Upper lobe of left lung (tissue), 6 donors: ENCODE results near the gene CPNE7. TPM values are rescaled to one million over a fixed set of nuclear protein-coding genes. Genes with fewer than 3 reads are reported as not detected.
A peak's percentile ranks its signal among the peaks of the same experiment; 100 is the strongest.
"Not testable (repeated sequence)": the region's sequence is repeated elsewhere in the genome, so short reads cannot be mapped to it uniquely, and the experiment has no call there.

ENCODE experiments used
- ATAC-seq, 2 donors: fragments of 200-7000 bp; cut with Tn5 transposase; one replicate each; pipeline ENCODE4 v1.9.1; 2022; ENCODE audit warnings: mild to moderate bottlenecking in 2 of 2, moderate library complexity in 2 of 2; ENCODE audit not compliant: low FRiP score in 2 of 2
- DNase-seq, 2 donors: peaks; one replicate each; pipeline ENCODE4 v3.0.0-alpha.2; 2019 to 2020
- H3K27ac ChIP-seq, 4 donors: fragments of 200-600 bp; sonication (generic); one replicate each; pipeline ENCODE4 v1.5.1; 2016 to 2019
- H3K27me3 ChIP-seq, 4 donors: fragments of 200-600 bp; sonication (generic); one replicate each; pipeline ENCODE4 v1.5.1; 2017 to 2019
- H3K36me3 ChIP-seq, 4 donors: fragments of 200-600 bp; sonication (generic); one replicate each; pipeline ENCODE4 v1.5.1; 2016 to 2019
- H3K4me1 ChIP-seq, 4 donors: fragments of 200-600 bp; sonication (generic); one replicate each; pipeline ENCODE4 v1.5.1; 2018 to 2019
- H3K4me3 ChIP-seq, 4 donors: fragments of 200-600 bp; sonication (generic); one replicate each; pipeline ENCODE4 v1.5.1; 2017 to 2019; ENCODE audit warnings: mild to moderate bottlenecking in 2 of 4, moderate library complexity in 1 of 4
- H3K9me3 ChIP-seq, 4 donors: fragments of 200-600 bp; sonication (generic); one replicate each; pipeline ENCODE4 v1.5.1; 2018 to 2019
- EP300 ChIP-seq, 4 donors: sonication (generic); formaldehyde crosslinking; IDR thresholded peaks; one replicate each; pipeline ENCODE4 v1.5.1; 2017; ENCODE audit warnings: antibody characterized with exemption in 4 of 4, control low read depth in 2 of 4
- POLR2A ChIP-seq, 4 donors: fragments of 450-650 bp; IDR thresholded peaks; one replicate each; pipeline ENCODE4 v1.5.1; 2016 to 2017; ENCODE audit warnings: antibody characterized with exemption in 4 of 4, mild to moderate bottlenecking in 2 of 4
- POLR2AphosphoS5 ChIP-seq, 2 donors: sonication (generic); formaldehyde crosslinking; IDR thresholded peaks; one replicate each; pipeline ENCODE4 v1.5.1; 2017; ENCODE audit warnings: antibody characterized with exemption in 2 of 2
- WGBS, 2 donors: methylation state at CpG; one replicate each; pipeline ENCODE4 v1.1.5; 2017 to 2018; 5-methylcytosine and 5-hydroxymethylcytosine counted together
- total RNA-seq, 6 donors: library from RNA; depleted of rRNA in 4 of 6; stranded (reverse); fragments of >200 nt in 4 of 6; gene quantifications; one replicate each; pipeline versions ENCODE4 v1.1.0 to v1.2.1, GENCODE V29; 2016 to 2021
- TF ChIP-seq, protein P1 (sequence below), 6 experiments: fragments of 450-650 bp in 4 of 6; fragments of 200-600 bp in 2 of 6; sonication (generic) in 2 of 6; IDR thresholded peaks; one replicate each; pipeline ENCODE4 v1.5.1; 2016 to 2019; ENCODE audit warnings: antibody characterized with exemption in 6 of 6
- donor health status: DM: no; HTN: no; CAD: no; lungs with moderate emphysema.
- donor health status: DM: no; HTN: yes; CAD: no; lungs with severe emphysema.

Gene CPNE7
- total RNA-seq, 6 donors from 2014 or later: 1.4 to 14.7 (median 3.6) TPM; not detected in 2

DNA sequence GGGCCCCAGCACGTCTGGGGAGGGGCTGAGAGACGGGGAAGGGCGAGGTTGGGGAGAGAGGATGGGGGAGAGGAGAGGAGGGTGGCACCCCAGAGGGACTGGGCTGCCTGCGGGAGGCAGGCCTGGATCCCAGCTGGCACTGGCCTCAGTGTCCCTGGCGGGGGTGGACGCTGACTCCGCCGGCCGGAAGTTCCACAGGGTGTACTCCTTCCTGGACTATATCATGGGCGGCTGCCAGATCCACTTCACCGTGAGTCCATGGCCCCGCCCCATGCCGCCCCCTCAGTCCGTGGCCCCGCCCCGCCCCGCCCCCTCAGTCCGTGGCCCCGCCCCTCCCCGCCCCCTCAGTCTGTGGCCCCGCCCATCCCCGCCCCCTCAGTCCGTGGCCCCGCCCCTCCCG lies 11.3 kb downstream of the CPNE7 start:
- 80% methylated on average over 9 to 20 of the region's 25 CpGs for WGBS, 2 donors
- H3K4me1 ChIP-seq: peaks cover 10 to 24% (median 16%) of the 10 kb centered on the region in 4 donors
- TF ChIP-seq POLR2AphosphoS5 (IDR thresholded peaks at IDR 0.05): no peak
- no peak overlapping the region for H3K4me3 ChIP-seq
- H3K27ac ChIP-seq: peak overlapping the region in 2 of 4 donors; percentile 31 to 53
- H3K9me3 ChIP-seq: no peaks in the 10 kb centered on the region
- ATAC-seq (no peak), DNase-seq (peak; percentile 46 to 62)
- no peaks in the 10 kb centered on the region for H3K27me3 ChIP-seq
- H3K36me3 ChIP-seq: no peaks in the 10 kb centered on the region

DNA sequence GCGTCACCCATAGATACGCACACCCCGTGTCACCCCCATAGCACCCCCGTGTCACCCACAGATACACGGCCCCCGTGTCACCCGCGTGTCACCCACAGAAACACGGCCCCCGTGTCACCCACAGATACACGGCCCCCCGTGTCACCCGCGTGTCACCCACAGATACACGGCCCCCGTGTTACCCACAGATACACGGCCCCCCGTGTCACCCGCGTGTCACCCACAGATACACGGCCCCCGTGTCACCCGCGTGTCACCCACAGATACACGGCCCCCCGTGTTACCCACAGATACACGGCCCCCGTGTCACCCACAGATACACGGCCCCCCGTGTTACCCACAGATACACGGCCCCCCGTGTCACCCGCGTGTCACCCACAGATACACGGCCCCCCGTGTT lies 12.1 kb downstream of the CPNE7 start:
- DNase-seq: peak in 1 of 2 donors; percentile 86
- H3K27me3 ChIP-seq, H3K9me3 ChIP-seq, H3K36me3 ChIP-seq, H3K27ac ChIP-seq, H3K4me3 ChIP-seq, ATAC-seq: not testable (repeated sequence)
- 100% methylated on average over 3 of the region's 36 CpGs for WGBS, 2 donors
- peaks cover 2 to 16% (median 8%) of the 10 kb centered on the region in 4 donors for H3K4me1 ChIP-seq

DNA sequence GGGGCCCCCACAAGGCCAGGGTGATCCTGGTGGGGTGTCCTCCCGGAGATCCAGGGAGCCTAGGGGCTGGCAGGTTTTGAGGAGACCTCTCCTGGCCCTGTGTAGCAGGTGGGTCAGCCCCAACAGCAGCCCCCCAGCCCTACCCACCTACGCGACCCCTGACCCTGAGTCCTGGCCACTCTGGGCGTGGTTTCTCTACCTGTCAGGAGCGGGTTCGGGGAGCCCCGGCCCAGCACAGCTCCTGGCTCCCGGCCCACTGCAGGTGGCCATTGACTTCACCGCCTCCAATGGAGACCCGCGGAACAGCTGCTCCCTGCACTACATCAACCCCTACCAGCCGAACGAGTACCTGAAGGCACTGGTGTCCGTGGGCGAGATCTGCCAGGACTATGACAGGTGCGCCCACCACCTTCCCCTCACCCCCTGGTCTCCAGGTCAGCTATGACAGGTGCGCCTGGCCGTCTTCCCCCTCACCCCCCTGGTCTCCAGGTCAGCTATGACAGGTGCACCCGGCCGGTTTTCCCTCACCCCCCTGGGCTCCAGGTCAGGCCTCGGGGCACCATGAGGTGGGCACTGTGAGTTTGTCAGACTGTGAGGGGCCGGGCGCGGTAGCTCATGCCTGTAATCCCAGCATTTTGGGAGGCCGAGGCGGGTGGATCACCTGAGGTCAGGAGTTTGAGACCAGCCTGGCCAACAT lies 13.0 kb downstream of the CPNE7 start:
- H3K36me3 ChIP-seq: no peaks in the 10 kb centered on the region
- no peak overlapping the region for H3K27ac ChIP-seq
- ATAC-seq: no peak
- no peak overlapping the region for H3K4me3 ChIP-seq
- DNase-seq: peak in 1 of 2 donors; percentile 68
- H3K27me3 ChIP-seq: no peaks in the 10 kb centered on the region
- TF ChIP-seq EP300 (IDR thresholded peaks at IDR 0.05) (no peak), POLR2A (IDR thresholded peaks at IDR 0.05) (no peak)
- 92 to 94% methylated on average over 6 to 22 of the region's 26 CpGs for WGBS, 2 donors
- H3K9me3 ChIP-seq: no peaks in the 10 kb centered on the region
- peaks cover 0 to 9% (median 3%) of the 10 kb centered on the region in 4 donors for H3K4me1 ChIP-seq

DNA sequence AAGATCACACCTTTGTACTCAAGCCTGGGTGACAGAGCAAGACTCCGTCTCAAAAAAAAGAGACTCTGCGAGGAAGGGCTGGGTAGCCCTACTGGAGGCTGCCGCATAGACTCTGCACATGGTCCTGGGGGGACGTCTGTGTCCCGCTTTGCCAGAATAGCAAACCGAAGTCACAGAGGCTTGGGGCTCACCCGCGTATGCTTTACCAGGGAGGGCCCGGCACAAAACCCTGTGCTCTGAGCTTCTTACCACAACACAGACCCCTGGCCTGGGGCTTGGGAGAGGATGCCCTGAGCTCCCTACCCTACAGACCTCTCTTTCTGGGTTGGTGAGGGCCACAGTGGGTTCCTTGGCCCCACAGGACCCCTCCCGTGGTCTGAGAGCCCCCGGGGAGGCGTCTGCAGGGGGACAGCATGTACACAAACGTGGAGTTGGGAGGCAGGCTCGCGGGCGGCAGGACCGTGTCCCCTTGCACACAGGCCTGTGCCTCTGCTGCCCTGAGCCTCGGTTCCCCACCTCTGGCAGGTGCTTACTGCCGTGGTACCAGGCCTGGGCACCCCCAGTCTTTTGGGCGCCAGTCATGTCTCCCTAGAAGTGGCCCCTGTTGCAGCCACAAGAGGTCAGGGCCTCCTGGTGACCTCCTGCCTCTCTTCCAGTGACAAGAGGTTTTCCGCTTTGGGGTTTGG lies 13.8 kb downstream of the CPNE7 start:
- H3K4me3 ChIP-seq: no peak overlapping the region
- H3K27me3 ChIP-seq: no peaks in the 10 kb centered on the region
- H3K27ac ChIP-seq: no peak overlapping the region
- H3K4me1 ChIP-seq: peaks cover 0 to 9% (median 3%) of the 10 kb centered on the region in 4 donors
- WGBS, 2 donors: 91 to 95% methylated on average over 18 to 21 of the region's 21 CpGs
- peak in 1 of 2 donors; percentile 71 for DNase-seq
- no peaks in the 10 kb centered on the region for H3K36me3 ChIP-seq
- no peak for TF ChIP-seq POLR2A (IDR thresholded peaks at IDR 0.05)
- TF ChIP-seq, protein P1, sequence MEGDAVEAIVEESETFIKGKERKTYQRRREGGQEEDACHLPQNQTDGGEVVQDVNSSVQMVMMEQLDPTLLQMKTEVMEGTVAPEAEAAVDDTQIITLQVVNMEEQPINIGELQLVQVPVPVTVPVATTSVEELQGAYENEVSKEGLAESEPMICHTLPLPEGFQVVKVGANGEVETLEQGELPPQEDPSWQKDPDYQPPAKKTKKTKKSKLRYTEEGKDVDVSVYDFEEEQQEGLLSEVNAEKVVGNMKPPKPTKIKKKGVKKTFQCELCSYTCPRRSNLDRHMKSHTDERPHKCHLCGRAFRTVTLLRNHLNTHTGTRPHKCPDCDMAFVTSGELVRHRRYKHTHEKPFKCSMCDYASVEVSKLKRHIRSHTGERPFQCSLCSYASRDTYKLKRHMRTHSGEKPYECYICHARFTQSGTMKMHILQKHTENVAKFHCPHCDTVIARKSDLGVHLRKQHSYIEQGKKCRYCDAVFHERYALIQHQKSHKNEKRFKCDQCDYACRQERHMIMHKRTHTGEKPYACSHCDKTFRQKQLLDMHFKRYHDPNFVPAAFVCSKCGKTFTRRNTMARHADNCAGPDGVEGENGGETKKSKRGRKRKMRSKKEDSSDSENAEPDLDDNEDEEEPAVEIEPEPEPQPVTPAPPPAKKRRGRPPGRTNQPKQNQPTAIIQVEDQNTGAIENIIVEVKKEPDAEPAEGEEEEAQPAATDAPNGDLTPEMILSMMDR (IDR thresholded peaks at IDR 0.05): no peak
- TF ChIP-seq EP300 (IDR thresholded peaks at IDR 0.05): no peak
- TF ChIP-seq POLR2AphosphoS5 (IDR thresholded peaks at IDR 0.05): no peak
- H3K9me3 ChIP-seq: no peaks in the 10 kb centered on the region
- ATAC-seq: peak in 1 of 2 donors; percentile 7

DNA sequence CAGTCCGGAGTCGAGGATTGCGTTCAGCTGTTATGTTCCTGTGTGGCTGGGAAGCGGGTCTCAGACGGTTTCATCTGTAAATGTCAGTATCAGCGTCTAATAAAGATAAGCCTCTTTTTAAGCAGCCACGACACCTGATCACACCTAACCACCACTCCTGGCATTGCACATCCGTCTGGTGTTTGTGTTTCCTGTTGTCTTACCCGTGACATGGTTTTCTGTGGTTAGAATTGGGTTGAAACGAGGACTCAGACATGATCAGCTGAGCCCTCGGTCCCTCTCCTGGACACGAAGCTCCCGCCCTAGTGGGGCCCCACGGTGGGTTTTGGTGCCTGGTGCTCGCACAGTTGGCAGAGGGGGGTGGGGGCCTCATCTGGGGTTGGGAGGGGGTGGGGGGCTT lies 18.3 kb downstream of the CPNE7 start:
- ATAC-seq: no peak
- no peak for TF ChIP-seq EP300 (IDR thresholded peaks at IDR 0.05)
- no peak for TF ChIP-seq POLR2AphosphoS5 (IDR thresholded peaks at IDR 0.05)
- no peak for TF ChIP-seq POLR2A (IDR thresholded peaks at IDR 0.05)
- TF ChIP-seq, protein P1 (IDR thresholded peaks at IDR 0.05): no peak
- DNase-seq: no peak
- Histone ChIP-seq H3K27ac (no peak overlapping the region), H3K4me1 (no peaks in the 10 kb centered on the region), H3K9me3 (no peaks in the 10 kb centered on the region), H3K4me3 (no peak overlapping the region), H3K36me3 (no peaks in the 10 kb centered on the region), H3K27me3 (no peaks in the 10 kb centered on the region)
- 72 to 84% methylated on average over 13 to 15 of the region's 15 CpGs for WGBS, 2 donors

DNA sequence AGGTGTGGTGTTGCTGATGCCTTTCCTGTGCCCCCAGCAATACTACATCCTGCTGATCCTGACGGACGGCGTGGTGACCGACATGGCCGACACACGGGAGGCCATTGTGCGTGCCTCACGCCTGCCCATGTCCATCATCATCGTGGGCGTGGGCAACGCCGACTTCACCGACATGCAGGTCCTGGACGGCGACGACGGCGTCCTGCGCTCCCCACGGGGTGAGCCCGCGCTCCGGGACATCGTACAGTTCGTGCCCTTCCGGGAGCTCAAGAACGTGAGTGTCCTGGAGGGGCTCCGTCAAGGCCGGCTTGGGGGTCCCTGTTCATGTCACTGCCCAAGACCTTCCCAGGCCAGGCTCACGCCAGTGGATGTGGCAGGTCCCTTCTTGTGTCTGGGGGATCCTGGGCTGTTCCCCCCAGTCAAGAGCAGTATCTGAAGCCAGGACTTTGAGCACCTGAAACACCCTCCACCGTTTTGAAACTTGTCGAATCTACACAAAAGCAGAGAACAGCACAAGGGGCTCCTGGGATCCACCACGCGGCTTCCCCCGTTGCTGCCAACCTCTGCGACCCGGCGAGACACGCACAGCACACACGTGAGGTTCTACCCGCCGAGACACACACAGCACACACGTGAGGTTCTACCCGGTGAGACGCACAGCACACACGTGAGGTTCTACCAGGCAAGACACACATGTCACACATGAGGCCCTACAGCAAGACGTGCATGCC lies 19.9 kb downstream of the CPNE7 start:
- Histone ChIP-seq H3K27me3 (no peaks in the 10 kb centered on the region), H3K27ac (no peak overlapping the region), H3K9me3 (no peaks in the 10 kb centered on the region), H3K4me1 (no peaks in the 10 kb centered on the region), H3K36me3 (no peaks in the 10 kb centered on the region), H3K4me3 (no peak overlapping the region)
- TF ChIP-seq, protein P1 (IDR thresholded peaks at IDR 0.05): no peak
- no peak for TF ChIP-seq EP300 (IDR thresholded peaks at IDR 0.05)
- TF ChIP-seq POLR2A (IDR thresholded peaks at IDR 0.05): no peak
- TF ChIP-seq POLR2AphosphoS5 (IDR thresholded peaks at IDR 0.05): no peak
- whole genome bisulfite sequencing, 2 donors: 95 to 97% methylated on average over 17 to 47 of the region's 47 CpGs
- ATAC-seq (no peak), DNase-seq (peak in 1 of 2 donors; percentile 82)
